Stimulated activated naive B cell treated with anti-CD40 and anti-IgM and Interleukin-4, amounts not matched to agents 10 μg/mL and 1 μg/mL and 100 μg/mL, for 72 hours (primary cell): Measurements from ENCODE around the gene NPPC.
"Not testable (repeated sequence)": the region's sequence is repeated elsewhere in the genome, so short reads cannot be mapped to it uniquely, and the experiment has no call there.

ENCODE experiments used
- ATAC-seq, 2 donors: fragments of 150-1000 bp; cut with Tn5 transposase; replicated peaks; 2 replicates each; pipeline ENCODE4 v1.10.0; 2021; ENCODE audit warnings: moderate library complexity in 1 of 2
- DNase-seq: peaks from one replicate; pipeline ENCODE4 v3.0.0; 2021
- H3K27ac Mint-ChIP-seq: one replicate; pipeline ENCODE4 v1.8.0; 2022; ENCODE audit warnings: mild to moderate bottlenecking, mixed read lengths
- H3K27me3 Mint-ChIP-seq, 2 donors: one replicate each; pipeline ENCODE4 v1.8.0; 2022; ENCODE audit warnings: mixed read lengths in 2 of 2
- H3K36me3 Mint-ChIP-seq, 2 donors: one replicate each; pipeline ENCODE4 v1.8.0; 2022; ENCODE audit warnings: mixed read lengths in 2 of 2, mild to moderate bottlenecking in 1 of 2
- H3K4me1 Mint-ChIP-seq, 2 donors: one replicate each; pipeline ENCODE4 v1.8.0; 2022; ENCODE audit warnings: mixed read lengths in 2 of 2, mild to moderate bottlenecking in 1 of 2
- H3K4me3 Mint-ChIP-seq, 2 donors: one replicate each; pipeline ENCODE4 v1.8.0; 2022; ENCODE audit warnings: mild to moderate bottlenecking in 2 of 2, mixed read lengths in 2 of 2, moderate library complexity in 1 of 2
- H3K9me3 Mint-ChIP-seq, 2 donors: one replicate each; pipeline ENCODE4 v1.8.0; 2022; ENCODE audit warnings: mixed read lengths in 2 of 2, mild to moderate bottlenecking in 1 of 2

The NPPC gene

DNA sequence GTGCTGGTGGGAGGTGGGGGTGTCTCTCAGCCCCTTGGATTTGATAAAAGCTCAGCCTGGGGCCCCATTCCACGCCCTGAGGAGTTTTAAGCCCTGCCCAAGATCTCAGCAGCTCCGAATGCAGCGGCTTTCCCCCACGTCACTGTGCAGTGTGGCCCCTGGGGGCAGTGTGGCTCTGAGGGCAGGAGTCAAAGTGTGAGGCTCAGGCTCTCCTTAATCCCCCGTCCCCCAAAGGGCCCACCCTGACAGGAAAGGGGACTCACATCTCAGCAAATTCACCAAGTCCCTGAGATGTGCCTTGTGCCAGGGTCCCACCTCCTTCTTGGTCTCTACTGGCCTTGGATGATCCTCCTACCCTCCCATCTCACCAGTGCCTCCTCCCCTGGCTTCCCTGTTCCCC lies 25.2 kb downstream of the NPPC start:
- DNase-seq (no peak), ATAC-seq (no peak)
- Mint-ChIP-seq H3K4me3 (no peak overlapping the region), H3K4me1 (peaks cover 0 to 1% of the 10 kb centered on the region in 2 donors), H3K27ac (no peak overlapping the region), H3K36me3 (no peaks in the 10 kb centered on the region), H3K9me3 (no peaks in the 10 kb centered on the region), H3K27me3 (peaks cover 5 to 7% of the 10 kb centered on the region in 2 donors)

DNA sequence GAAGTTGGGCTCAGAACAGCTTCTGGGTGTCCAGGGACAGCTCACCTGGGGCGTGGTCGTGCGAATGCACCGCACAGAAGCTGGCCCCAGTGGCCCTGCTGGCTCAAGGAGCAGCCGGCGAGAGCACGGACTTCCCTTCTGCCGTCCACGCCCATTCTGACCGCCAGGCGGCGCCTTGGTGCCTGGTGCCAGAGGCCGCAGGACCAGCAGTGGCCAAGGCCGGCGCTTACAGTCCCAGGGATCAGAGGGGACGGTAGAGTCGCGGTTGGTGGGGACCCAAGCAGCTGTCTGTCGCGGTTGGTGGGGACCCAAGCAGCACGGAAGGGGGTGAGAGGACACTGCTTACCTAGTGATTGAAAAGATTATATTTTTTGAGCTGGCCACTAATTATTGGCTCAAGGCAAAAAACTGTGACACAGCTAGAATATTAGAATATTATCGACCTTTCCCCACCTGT lies 25.7 kb downstream of the NPPC start:
- H3K4me3 Mint-ChIP-seq: no peak overlapping the region
- peaks cover 0 to 1% of the 10 kb centered on the region in 2 donors for H3K4me1 Mint-ChIP-seq
- no peaks in the 10 kb centered on the region for H3K36me3 Mint-ChIP-seq
- H3K9me3 Mint-ChIP-seq: no peaks in the 10 kb centered on the region
- H3K27me3 Mint-ChIP-seq: peaks cover 5 to 7% of the 10 kb centered on the region in 2 donors
- peak; percentile 49 for DNase-seq
- ATAC-seq: peak; percentile 76 to 84
- no peak overlapping the region for H3K27ac Mint-ChIP-seq

DNA sequence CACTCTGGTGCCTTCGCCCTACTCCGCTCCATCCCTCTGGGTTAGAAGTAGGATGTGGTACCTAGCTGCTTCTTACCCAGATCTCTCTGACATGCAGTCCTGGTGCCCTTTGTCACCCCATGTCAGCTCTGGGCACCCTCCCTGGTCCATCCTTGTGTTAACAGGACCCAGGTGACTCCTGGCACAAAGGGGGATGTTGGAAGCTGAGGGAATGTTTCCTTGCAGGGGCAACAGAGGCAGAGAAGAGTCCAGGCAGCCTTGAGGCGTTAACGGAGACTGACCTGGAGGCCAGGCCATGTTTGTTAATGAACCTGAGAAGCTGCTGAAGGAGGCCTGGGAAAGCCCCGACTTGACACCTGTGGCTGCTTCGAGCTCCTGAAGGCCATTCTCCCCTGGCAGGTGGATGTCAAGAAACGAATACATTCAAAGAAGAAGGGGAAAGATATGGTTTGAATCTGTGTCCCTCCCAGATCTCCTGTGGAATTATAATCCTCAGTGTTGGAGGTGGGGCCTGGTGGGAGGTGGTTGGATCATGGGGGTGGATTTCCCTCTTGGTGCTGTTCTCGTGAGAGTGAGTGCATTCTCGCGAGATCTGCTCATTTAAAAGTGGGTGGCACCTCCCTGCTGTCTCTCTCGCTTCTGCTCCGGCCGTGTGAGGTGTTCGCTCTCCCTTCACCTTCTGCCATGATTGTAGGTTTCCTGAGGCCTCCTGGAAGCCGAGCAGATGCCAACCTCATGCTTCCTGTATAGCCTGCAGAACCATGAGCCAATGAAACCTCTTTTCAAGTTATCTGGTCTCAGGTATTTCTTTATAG lies 31.4 kb downstream of the NPPC start:
- H3K27me3 Mint-ChIP-seq: peaks cover 0 to 4% of the 10 kb centered on the region in 2 donors
- DNase-seq: no peak
- no peaks in the 10 kb centered on the region for H3K9me3 Mint-ChIP-seq
- H3K36me3 Mint-ChIP-seq: no peaks in the 10 kb centered on the region
- H3K27ac Mint-ChIP-seq: no peak overlapping the region
- ATAC-seq: no peak
- H3K4me1 Mint-ChIP-seq: no peaks in the 10 kb centered on the region
- no peak overlapping the region for H3K4me3 Mint-ChIP-seq

DNA sequence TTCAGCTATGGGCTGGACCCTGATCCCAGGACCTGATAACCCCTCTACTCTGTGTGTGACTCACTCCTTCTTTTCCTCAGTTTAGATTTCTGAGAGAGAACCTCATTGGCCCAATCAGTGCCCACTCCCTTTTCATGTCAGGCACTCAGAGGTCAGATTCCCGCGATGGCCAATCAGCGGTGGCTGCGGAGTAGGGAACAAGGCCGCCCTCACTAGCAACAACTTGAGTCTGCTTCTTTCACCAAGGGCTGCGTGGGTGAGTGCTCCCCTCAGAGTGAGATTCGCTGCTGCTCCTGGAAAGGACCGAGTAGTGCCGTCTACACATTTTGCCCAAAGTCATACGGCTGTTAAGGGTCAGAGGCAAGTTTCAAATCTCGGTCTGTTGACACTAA lies 34.7 kb downstream of the NPPC start:
- Mint-ChIP-seq H3K4me1 (no peaks in the 10 kb centered on the region), H3K4me3 (no peak overlapping the region), H3K27ac (no peak overlapping the region), H3K9me3 (peaks cover 0 to 2% of the 10 kb centered on the region in 2 donors), H3K27me3 (peaks cover 5 to 13% of the 10 kb centered on the region in 2 donors), H3K36me3 (peaks cover 0 to 2% of the 10 kb centered on the region in 2 donors)
- no peak for ATAC-seq
- no peak for DNase-seq

DNA sequence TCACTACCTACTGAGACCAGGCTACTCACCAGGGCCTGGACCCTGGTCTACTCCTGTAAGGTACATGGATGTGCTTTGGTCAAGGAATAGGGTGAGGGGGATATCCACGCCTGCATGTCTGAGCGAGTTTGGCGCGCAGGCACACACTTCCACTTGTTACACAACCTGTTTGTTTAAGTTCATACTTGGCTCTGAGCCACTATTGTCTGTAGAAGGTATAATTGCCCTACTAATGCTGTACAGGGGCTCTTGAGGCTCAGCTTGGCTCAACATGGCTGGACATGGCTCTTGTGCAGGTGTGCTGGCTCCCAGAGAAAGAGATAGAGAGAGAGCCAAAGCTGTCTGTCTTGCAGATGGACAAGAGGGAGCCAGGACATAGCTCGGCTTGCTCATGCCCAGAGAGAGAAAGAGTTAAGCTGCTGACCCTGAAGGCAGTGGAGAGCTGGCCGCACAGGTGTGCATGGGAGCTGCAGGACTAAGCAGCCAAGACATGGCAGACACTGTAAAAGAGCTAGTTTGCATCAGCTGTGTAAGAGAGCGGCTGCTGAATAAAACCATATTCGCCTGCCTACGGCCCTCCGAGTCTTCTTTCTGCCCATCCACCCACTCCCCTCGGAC lies 35.2 kb downstream of the NPPC start:
- peaks cover 0 to 6% of the 10 kb centered on the region in 2 donors for H3K36me3 Mint-ChIP-seq
- no peak for DNase-seq
- ATAC-seq: no peak
- peaks cover 5 to 6% of the 10 kb centered on the region in 2 donors for H3K9me3 Mint-ChIP-seq
- H3K4me1 Mint-ChIP-seq: no peaks in the 10 kb centered on the region
- no peak overlapping the region for H3K4me3 Mint-ChIP-seq
- H3K27me3 Mint-ChIP-seq: peaks cover 10 to 18% of the 10 kb centered on the region in 2 donors
- no peak overlapping the region for H3K27ac Mint-ChIP-seq

DNA sequence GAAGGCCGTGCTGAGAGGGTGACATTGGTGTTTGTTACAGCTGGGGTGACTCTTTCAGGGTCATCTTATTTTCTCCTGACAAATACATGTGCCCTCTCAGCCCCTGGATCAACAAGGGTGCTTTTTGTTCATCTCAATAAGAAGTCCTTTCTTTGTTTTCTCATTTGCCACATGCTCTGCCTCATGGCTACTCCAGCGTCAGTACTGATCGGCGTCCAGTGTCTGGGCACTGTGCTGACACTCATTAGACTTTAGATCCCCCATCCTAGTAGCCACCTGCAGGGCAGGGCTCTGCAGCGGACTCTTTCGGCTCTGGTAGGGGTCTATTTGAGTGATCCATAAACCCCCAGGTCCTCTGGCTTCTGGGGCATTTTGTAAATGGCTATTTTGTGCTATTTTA lies 38.4 kb downstream of the NPPC start:
- no peaks in the 10 kb centered on the region for H3K4me1 Mint-ChIP-seq
- peaks cover 0 to 6% of the 10 kb centered on the region in 2 donors for H3K36me3 Mint-ChIP-seq
- peaks cover 32 to 35% of the 10 kb centered on the region in 2 donors for H3K27me3 Mint-ChIP-seq
- DNase-seq (no peak), ATAC-seq (no peak)
- H3K4me3 Mint-ChIP-seq: no peak overlapping the region
- peaks cover 5 to 6% of the 10 kb centered on the region in 2 donors for H3K9me3 Mint-ChIP-seq
- H3K27ac Mint-ChIP-seq: no peak overlapping the region

DNA sequence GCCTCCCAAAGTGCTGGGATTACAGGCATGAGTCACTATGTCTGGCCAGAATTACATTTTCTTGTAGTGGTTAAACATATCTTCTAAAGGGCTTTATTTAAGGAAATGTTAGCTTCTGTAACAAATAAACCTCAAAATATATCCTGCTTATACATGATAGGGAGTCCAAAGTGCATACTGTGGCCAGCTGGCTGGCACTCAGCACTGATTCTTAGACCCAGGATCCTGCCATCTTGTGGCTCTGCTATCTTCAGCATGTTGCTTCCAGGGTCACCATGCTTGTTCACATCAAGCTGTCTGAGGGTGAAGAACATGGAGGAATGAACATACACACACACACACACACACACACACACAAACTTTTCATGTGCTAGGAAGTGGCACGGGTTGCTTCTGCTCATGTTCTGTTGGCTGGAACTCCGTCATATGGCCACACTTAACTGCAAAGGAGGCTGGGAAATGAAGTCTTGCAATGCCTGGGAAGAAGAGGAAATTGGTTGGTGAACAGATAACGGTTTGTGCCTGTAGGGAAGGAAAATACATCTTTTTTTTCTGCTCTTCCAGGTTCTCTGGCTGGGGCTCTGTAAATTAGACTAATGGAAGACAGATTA lies 40.0 kb downstream of the NPPC start:
- H3K27ac Mint-ChIP-seq: no peak overlapping the region
- H3K9me3 Mint-ChIP-seq: peaks cover 5 to 6% of the 10 kb centered on the region in 2 donors
- no peaks in the 10 kb centered on the region for H3K4me1 Mint-ChIP-seq
- ATAC-seq (no peak), DNase-seq (no peak)
- H3K4me3 Mint-ChIP-seq: no peak overlapping the region
- H3K36me3 Mint-ChIP-seq: peaks cover 0 to 6% of the 10 kb centered on the region in 2 donors
- peaks cover 42 to 45% of the 10 kb centered on the region in 2 donors for H3K27me3 Mint-ChIP-seq

DNA sequence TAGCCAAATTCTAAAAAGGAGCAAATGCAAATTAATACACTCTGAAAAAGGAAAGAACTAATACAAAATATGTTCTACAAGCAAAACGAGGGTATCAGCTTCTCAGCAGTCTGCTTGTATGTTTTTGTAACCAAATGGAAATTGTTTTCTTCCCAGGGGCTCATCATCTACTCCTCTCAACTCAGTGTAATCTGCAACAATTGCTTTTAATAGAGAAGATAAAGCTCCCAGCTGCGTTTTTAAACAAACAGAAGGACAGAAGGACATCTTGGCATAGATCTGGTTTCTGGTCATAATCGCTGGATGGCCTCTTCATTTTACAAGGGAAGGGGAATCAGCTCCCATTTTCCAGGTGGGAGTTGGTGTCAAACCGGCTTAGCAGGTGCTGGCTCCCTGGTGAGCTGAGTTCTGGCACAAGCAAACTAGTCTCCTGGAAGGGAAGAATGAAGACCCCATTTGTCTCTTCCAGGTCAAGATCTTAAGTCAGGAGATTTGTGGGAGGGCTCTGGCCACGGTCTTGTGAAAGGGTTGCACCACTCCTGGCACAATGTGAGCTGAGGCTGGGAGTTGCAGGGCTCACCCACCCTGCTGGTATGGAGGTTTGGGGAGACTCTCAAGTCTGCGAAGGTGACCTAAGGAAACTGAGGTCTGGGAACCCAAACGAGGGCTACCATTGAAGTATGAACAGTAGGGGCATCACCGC lies 41.6 kb downstream of the NPPC start:
- Mint-ChIP-seq H3K4me3 (no peak overlapping the region), H3K27ac (no peak overlapping the region), H3K9me3 (peaks cover 5 to 6% of the 10 kb centered on the region in 2 donors), H3K36me3 (peaks cover 0 to 6% of the 10 kb centered on the region in 2 donors), H3K27me3 (peaks cover 45% of the 10 kb centered on the region in 2 donors), H3K4me1 (no peaks in the 10 kb centered on the region)
- DNase-seq (no peak), ATAC-seq (no peak)

DNA sequence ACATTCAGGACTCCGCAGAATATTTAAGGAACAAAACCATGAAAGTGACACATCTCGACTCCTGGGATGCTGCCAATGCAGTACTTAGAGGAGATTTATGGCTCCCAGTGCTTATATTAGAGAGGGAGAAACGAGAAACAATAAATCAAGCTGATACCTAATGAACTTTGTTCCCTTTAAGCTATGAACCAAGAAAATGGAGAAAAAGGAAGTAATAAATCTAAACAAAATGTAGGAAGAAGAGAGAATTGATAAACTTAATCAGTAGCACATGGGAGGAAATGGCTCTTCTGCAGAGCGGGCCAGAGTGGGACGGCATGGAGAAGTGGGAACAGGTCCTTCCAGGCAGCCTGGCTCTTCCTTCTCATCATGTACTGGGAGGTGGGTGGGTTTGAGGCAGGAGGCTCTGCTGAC lies 42.7 kb downstream of the NPPC start:
- DNase-seq: no peak
- H3K36me3 Mint-ChIP-seq: peaks cover 0 to 6% of the 10 kb centered on the region in 2 donors
- peaks cover 40 to 53% of the 10 kb centered on the region in 2 donors for H3K27me3 Mint-ChIP-seq

DNA sequence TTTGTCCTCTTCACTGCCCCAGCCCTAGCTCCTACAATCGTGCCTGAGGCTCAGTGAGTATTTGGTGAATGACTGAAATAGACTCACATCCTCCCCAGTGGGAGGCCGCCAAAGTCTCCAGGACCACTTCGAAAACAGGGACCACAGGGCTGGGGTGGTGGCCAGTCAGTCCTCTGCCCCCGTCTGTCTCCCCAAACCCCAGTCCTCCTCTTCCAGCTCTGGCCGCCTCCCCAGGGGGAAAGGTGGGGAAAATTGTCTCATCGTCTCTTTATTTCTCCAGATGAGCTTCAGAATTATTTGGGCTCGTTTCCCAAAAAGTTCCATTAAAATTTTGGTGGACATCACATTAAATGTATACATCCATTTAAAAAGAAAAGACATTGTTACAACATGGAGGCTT lies 43.5 kb downstream of the NPPC start:
- Mint-ChIP-seq H3K27ac (no peak overlapping the region), H3K4me3 (no peak overlapping the region), H3K27me3 (peaks cover 40 to 59% of the 10 kb centered on the region in 2 donors)

More for the DNA sequence above, 42.7 kb downstream of the NPPC start:
- ATAC-seq: no peak
- H3K4me1 Mint-ChIP-seq: no peaks in the 10 kb centered on the region
- H3K4me3 Mint-ChIP-seq: no peak overlapping the region
- H3K9me3 Mint-ChIP-seq: peaks cover 5 to 6% of the 10 kb centered on the region in 2 donors
- H3K27ac Mint-ChIP-seq: no peak overlapping the region

DNA sequence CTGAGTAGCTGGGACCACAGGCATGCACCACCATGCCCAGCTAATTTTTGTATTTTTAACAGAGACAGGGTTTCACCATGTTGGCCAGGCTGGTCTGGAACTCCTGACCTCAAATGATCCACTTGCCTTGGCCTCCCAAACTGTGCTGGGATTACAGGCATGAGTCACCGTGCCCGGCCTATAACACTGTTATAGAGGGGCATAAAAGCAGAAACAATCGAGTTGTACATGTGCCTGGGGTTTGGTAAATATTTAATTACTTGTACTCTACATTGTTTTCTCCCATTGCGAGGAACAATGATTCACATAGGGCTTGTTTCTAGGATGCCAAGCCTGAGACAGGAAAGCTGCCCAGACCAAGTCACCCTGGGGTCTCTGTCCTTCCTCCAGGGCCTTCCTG lies 45.8 kb downstream of the NPPC start:
- ATAC-seq, DNase-seq, H3K27ac Mint-ChIP-seq, H3K4me3 Mint-ChIP-seq, H3K36me3 Mint-ChIP-seq, H3K9me3 Mint-ChIP-seq, H3K4me1 Mint-ChIP-seq: not testable (repeated sequence)
- H3K27me3 Mint-ChIP-seq: peaks cover 31 to 55% of the 10 kb centered on the region in 2 donors

More for the DNA sequence above, 43.5 kb downstream of the NPPC start:
- no peak for ATAC-seq
- no peaks in the 10 kb centered on the region for H3K4me1 Mint-ChIP-seq
- peaks cover 0 to 6% of the 10 kb centered on the region in 2 donors for H3K36me3 Mint-ChIP-seq
- peaks cover 5 to 6% of the 10 kb centered on the region in 2 donors for H3K9me3 Mint-ChIP-seq
- DNase-seq: no peak

DNA sequence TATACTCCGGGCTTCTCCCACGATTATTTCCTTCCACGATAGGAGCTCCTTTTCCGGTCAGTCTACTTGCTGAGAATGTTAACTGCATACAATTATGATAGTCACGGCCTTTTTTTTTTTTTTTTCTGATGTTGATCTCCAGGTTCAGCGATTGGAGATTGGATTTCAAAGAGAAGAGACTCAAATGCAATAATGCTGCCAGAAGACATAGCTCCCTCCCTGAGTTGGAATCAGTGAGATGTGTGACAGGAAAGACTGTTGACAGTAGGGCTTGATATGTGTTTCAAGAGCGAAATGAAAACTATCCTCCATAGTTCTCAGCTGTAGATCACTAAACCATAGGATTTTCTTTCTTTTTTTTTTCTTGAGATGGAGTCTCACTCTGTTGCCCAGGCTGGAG lies 47.0 kb downstream of the NPPC start:
- DNase-seq (no peak), ATAC-seq (no peak)
- Mint-ChIP-seq H3K27me3 (peaks cover 33 to 59% of the 10 kb centered on the region in 2 donors), H3K4me1 (no peaks in the 10 kb centered on the region), H3K36me3 (no peaks in the 10 kb centered on the region), H3K27ac (no peak overlapping the region), H3K4me3 (no peak overlapping the region), H3K9me3 (no peaks in the 10 kb centered on the region)

DNA sequence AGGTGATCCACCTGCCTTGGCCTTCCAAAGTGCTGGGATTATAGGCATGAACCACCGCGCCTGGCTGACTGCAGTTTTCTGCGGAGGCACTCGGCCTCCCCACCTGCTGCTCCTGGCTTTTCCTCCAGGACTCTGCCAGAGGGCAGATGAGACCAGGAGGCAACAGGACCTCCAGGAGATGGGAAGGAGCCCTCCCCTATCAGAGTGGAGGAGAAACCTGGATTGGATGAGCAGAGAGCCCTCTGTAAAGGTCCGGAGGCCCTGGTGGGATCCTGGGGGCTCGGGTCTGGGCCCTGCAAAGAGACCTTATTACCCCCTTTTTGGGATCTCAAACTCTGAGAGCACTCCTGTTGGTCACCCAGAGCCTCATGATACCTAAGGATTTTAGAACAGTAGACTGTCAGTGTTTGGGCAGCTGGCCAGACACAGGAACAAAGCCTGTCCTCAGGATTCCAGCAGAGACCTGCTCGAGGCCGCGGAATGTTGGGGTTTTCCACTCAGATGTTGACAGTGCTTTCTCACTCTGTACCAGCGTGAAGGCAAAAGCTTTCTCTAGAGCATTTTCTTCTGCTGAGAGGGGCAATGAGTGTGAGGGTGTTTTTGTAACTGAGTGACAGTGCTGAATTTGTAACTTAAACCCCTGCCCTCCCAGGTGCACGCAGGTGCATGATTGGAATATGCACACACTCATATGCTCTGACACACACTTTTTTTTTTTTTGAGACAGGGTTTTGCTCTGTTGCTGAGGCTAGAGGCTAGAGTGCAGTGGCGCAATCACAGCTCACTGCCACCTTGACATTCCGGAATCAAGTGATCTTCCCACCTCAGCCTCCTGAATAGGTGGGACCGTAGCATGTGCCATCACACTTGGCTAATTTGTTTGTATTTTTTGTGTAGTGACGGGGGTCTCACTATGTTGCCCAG lies 48.4 kb downstream of the NPPC start:
- ATAC-seq (no peak), DNase-seq (no peak)
- H3K4me3 Mint-ChIP-seq: no peak overlapping the region
- no peaks in the 10 kb centered on the region for H3K9me3 Mint-ChIP-seq
- H3K36me3 Mint-ChIP-seq: no peaks in the 10 kb centered on the region
- H3K4me1 Mint-ChIP-seq: no peaks in the 10 kb centered on the region
- H3K27ac Mint-ChIP-seq: no peak overlapping the region
- H3K27me3 Mint-ChIP-seq: peaks cover 28 to 59% of the 10 kb centered on the region in 2 donors
